GM15510 (cell line): ENCODE measurements around the gene XRCC4.

ENCODE experiments used
- POLR2A ChIP-seq: IDR thresholded peaks from 3 replicates; pipeline ENCODE4 v1.6.1; 2011; ENCODE audit warnings: borderline replicate concordance; ENCODE audit not compliant: insufficient read length; ENCODE audit errors: extremely low read depth

XRCC4 gene

GRCh38 chr5:83145882-83146331 is 68.6 kb downstream of the XRCC4 start:
- TF ChIP-seq POLR2A, result no peak

- no peak for TF ChIP-seq POLR2A
These were observed 69.1 kb downstream of the XRCC4 start for GRCh38 chr5:83146441-83146840.

GRCh38 chr5:83147593-83147992 is 70.2 kb downstream of the XRCC4 start:
- no peak for TF ChIP-seq POLR2A

GRCh38 chr5:83148370-83148769 is 71.0 kb downstream of the XRCC4 start:
- TF ChIP-seq POLR2A, result no peak

- no peak for TF ChIP-seq POLR2A
These were observed 72.3 kb downstream of the XRCC4 start for GRCh38 chr5:83149671-83150070.

GRCh38 chr5:83151821-83152220 is 74.5 kb downstream of the XRCC4 start:
- TF ChIP-seq POLR2A, result no peak

GRCh38 chr5:83156001-83156400 is 78.7 kb downstream of the XRCC4 start:
- TF ChIP-seq POLR2A, result no peak

- no peak for TF ChIP-seq POLR2A
These were observed 79.8 kb downstream of the XRCC4 start for GRCh38 chr5:83157163-83157562.

- TF ChIP-seq POLR2A, result no peak
These were observed 85.3 kb downstream of the XRCC4 start for GRCh38 chr5:83162601-83163000.

GRCh38 chr5:83167538-83167937 is 90.2 kb downstream of the XRCC4 start:
- no peak for TF ChIP-seq POLR2A

GRCh38 chr5:83169571-83170337 is 92.4 kb downstream of the XRCC4 start:
- no peak for TF ChIP-seq POLR2A

- no peak for TF ChIP-seq POLR2A
These were observed 94.7 kb downstream of the XRCC4 start for GRCh38 chr5:83172011-83172410.

- TF ChIP-seq POLR2A, result no peak
These were observed 95.3 kb downstream of the XRCC4 start for GRCh38 chr5:83172655-83173054.

GRCh38 chr5:83173826-83174225 is 96.5 kb downstream of the XRCC4 start:
- no peak for TF ChIP-seq POLR2A

- TF ChIP-seq POLR2A, result no peak
These were observed 100.5 kb downstream of the XRCC4 start for GRCh38 chr5:83177803-83178202.

GRCh38 chr5:83179966-83180365 is 102.6 kb downstream of the XRCC4 start:
- no peak for TF ChIP-seq POLR2A

GRCh38 chr5:83184534-83184933 is 107.2 kb downstream of the XRCC4 start:
- TF ChIP-seq POLR2A, result no peak

GRCh38 chr5:83192947-83193346 is 115.6 kb downstream of the XRCC4 start:
- TF ChIP-seq POLR2A, result no peak
